GM23248 (cell line): ENCODE measurements around the gene GYG2. TPM values are rescaled to one million over a fixed set of nuclear protein-coding genes. Genes with fewer than 3 reads are reported as not detected.
A peak's percentile ranks its signal among the peaks of the same experiment; 100 is the strongest.
"Not testable (repeated sequence)": the region's sequence is repeated elsewhere in the genome, so short reads cannot be mapped to it uniquely, and the experiment has no call there.

ENCODE experiments used
- DNase-seq: peaks from one replicate; pipeline ENCODE4 v3.0.0-alpha.2; 2015
- H2AFZ ChIP-seq: fragments of 200-600 bp; sonication (generic); 2 replicates; pipeline ENCODE4 v1.6.1; 2016; ENCODE audit warnings: antibody characterized with exemption
- H3F3A ChIP-seq: fragments of 200-600 bp; sonication (generic); 2 replicates; pipeline ENCODE4 v1.6.1; 2016; ENCODE audit warnings: mild to moderate bottlenecking, antibody characterized with exemption, mixed run types; ENCODE audit not compliant: insufficient read depth
- H3K27ac ChIP-seq: fragments of 200-600 bp; sonication (generic); 2 replicates; pipeline ENCODE4 v1.5.1; 2016; ENCODE audit warnings: mild to moderate bottlenecking
- H3K27me3 ChIP-seq: fragments of 200-600 bp; sonication (generic); replicated peaks from 2 replicates; pipeline ENCODE4 v1.6.1; 2016; ENCODE audit warnings: mild to moderate bottlenecking; ENCODE audit not compliant: insufficient read depth
- H3K36me3 ChIP-seq: fragments of 200-600 bp; sonication (generic); 2 replicates; pipeline ENCODE4 v1.6.1; 2016; ENCODE audit warnings: low read depth, mild to moderate bottlenecking
- H3K4me1 ChIP-seq: fragments of 200-600 bp; sonication (generic); 2 replicates; pipeline ENCODE4 v1.6.1; 2016; ENCODE audit warnings: mild to moderate bottlenecking; ENCODE audit not compliant: insufficient read depth
- H3K4me2 ChIP-seq: fragments of 200-600 bp; sonication (generic); one replicate; pipeline ENCODE4 v1.6.1; 2016; ENCODE audit warnings: mild to moderate bottlenecking; ENCODE audit not compliant: unreplicated experiment
- H3K4me3 ChIP-seq: fragments of 200-600 bp; sonication (generic); 2 replicates; pipeline ENCODE4 v1.5.1; 2016; ENCODE audit warnings: mild to moderate bottlenecking
- H3K79me2 ChIP-seq: fragments of 200-600 bp; sonication (generic); 2 replicates; pipeline ENCODE4 v1.6.1; 2016; ENCODE audit warnings: mild to moderate bottlenecking; ENCODE audit not compliant: insufficient read depth
- H3K9ac ChIP-seq: fragments of 200-600 bp; sonication (generic); 2 replicates; pipeline ENCODE4 v1.6.1; 2016; ENCODE audit warnings: mild to moderate bottlenecking
- H3K9me2 ChIP-seq: fragments of 200-600 bp; sonication (generic); 2 replicates; pipeline ENCODE4 v1.6.1; 2016; ENCODE audit warnings: mixed run types, mild to moderate bottlenecking, moderate library complexity; ENCODE audit not compliant: insufficient read depth
- H3K9me3 ChIP-seq: fragments of 200-600 bp; sonication (generic); one replicate; pipeline ENCODE4 v1.6.1; 2017; ENCODE audit warnings: low read depth
- H4K20me1 ChIP-seq: fragments of 200-600 bp; sonication (generic); 2 replicates; pipeline ENCODE4 v1.6.0; 2016; ENCODE audit not compliant: insufficient read depth
- EZH2 ChIP-seq: fragments of 200-600 bp; sonication (generic); IDR thresholded peaks from 2 replicates; pipeline ENCODE4 v1.6.1; 2018; ENCODE audit warnings: antibody characterized with exemption, mild to moderate bottlenecking; ENCODE audit not compliant: insufficient read depth, poor library complexity, severe bottlenecking
- EZH2phosphoT487 ChIP-seq: fragments of 200-600 bp; sonication (generic); IDR thresholded peaks from 2 replicates; pipeline ENCODE4 v1.6.1; 2018; ENCODE audit warnings: antibody characterized with exemption, moderate library complexity, mild to moderate bottlenecking, low read depth; ENCODE audit not compliant: insufficient read depth
- WGBS, 2 experiments: methylation state at CpG; one replicate each; pipeline ENCODE4 v1.1.6; 2015 to 2017; ENCODE audit warnings: low lambda C conversion rate in 2 of 2, low coverage in 1 of 2; ENCODE audit errors: missing lambda C conversion rate in 2 of 2; 5-methylcytosine and 5-hydroxymethylcytosine counted together
- in situ Hi-C: fragments of 300-500 bp; cut with MboI; formaldehyde crosslinking; loops from 2 replicates; pipeline ENCODE4 v1.15.0; 2020
- polyA plus RNA-seq: library from polyadenylated mRNA; unstranded; fragments of >200 nt; fragmentation: Nextera tagmentation; extraction: Ambion mirVana; gene quantifications from 2 replicates; pipeline ENCODE4 v1.2.1, GENCODE V29; 2016
- total RNA-seq: library from RNA; depleted of rRNA; stranded (reverse); fragments of >200 nt; shearing (Covaris generic); gene quantifications from 2 replicates; pipeline ENCODE4 v1.2.3, GENCODE V29; 2014

The GYG2 gene
- total and polyA plus RNA-seq, 2 experiments from 2014 or later = 0.43 to 0.86 TPM

GRCh38 chrX:2888309-2888708, 59.6 kb downstream of the GYG2 start:
- H3K4me2 ChIP-seq = no peak overlapping the region
- WGBS, 2 experiments = 72 to 75% methylated on average over 7 of the region's 7 CpGs
- no peaks in the 10 kb centered on the region for H3K9me3 ChIP-seq
- no peak overlapping the region for H2AFZ ChIP-seq
- H3K4me1 ChIP-seq = no peaks in the 10 kb centered on the region
- no peaks in the 10 kb centered on the region for H4K20me1 ChIP-seq
- H3K4me3 ChIP-seq = no peak overlapping the region
- in situ Hi-C loops = no loop called here
- H3F3A ChIP-seq = no peaks in the 10 kb centered on the region
- H3K9me2 ChIP-seq = no peaks in the 10 kb centered on the region
- no peaks in the 10 kb centered on the region for H3K36me3 ChIP-seq
- DNase-seq = no peak
- H3K9ac ChIP-seq = no peak overlapping the region
- no peaks in the 10 kb centered on the region for H3K27me3 ChIP-seq
- H3K79me2 ChIP-seq = no peaks in the 10 kb centered on the region
- no peak overlapping the region for H3K27ac ChIP-seq
- TF ChIP-seq EZH2 (no peak), EZH2phosphoT487 (no peak)

GRCh38 chrX:2889045-2889605, 60.4 kb downstream of the GYG2 start:
- peak; percentile 5 for DNase-seq
- no peaks in the 10 kb centered on the region for H3K4me1 ChIP-seq
- TF ChIP-seq EZH2 (no peak), EZH2phosphoT487 (no peak)
- H3K9me3 ChIP-seq = no peaks in the 10 kb centered on the region
- H3F3A ChIP-seq = no peaks in the 10 kb centered on the region
- H3K9me2 ChIP-seq = no peaks in the 10 kb centered on the region
- H4K20me1 ChIP-seq = no peaks in the 10 kb centered on the region
- H3K9ac ChIP-seq = peak overlapping the region; percentile 53
- H3K27me3 ChIP-seq = no peaks in the 10 kb centered on the region
- H3K36me3 ChIP-seq = no peaks in the 10 kb centered on the region
- H3K4me2 ChIP-seq = peak overlapping the region; percentile 90
- in situ Hi-C loops = no loop called here
- 16 to 18% methylated on average over 8 to 11 of the region's 11 CpGs for WGBS, 2 experiments
- H3K79me2 ChIP-seq = no peaks in the 10 kb centered on the region
- no peak overlapping the region for H3K27ac ChIP-seq
- peak overlapping the region; percentile 92 for H2AFZ ChIP-seq
- peak overlapping the region; percentile 80 for H3K4me3 ChIP-seq

GRCh38 chrX:2889706-2890490, 61.2 kb downstream of the GYG2 start:
- H4K20me1 ChIP-seq, H3K79me2 ChIP-seq, H3K4me1 ChIP-seq, H3K9me3 ChIP-seq, H3K27me3 ChIP-seq, H3K27ac ChIP-seq, H3K36me3 ChIP-seq, in situ Hi-C loops, H3K9me2 ChIP-seq, H3F3A ChIP-seq: not testable (repeated sequence)
- Histone ChIP-seq H3K4me3 (peak overlapping the region; percentile 80), H2AFZ (peak overlapping the region; percentile 92), H3K9ac (peak overlapping the region; percentile 53; the same call in 1 of the 2 replicates), H3K4me2 (peak overlapping the region; percentile 90)
- WGBS, 2 experiments = 30 to 31% methylated on average over 15 of the region's 15 CpGs
- peak; percentile 4 for DNase-seq

GRCh38 chrX:2890536-2891460, 62.1 kb downstream of the GYG2 start:
- H3K4me3 ChIP-seq, H3K9me2 ChIP-seq, H3K36me3 ChIP-seq, H3F3A ChIP-seq, H3K9ac ChIP-seq, DNase-seq, H3K79me2 ChIP-seq, H3K27me3 ChIP-seq, H3K27ac ChIP-seq, H2AFZ ChIP-seq, H4K20me1 ChIP-seq, H3K9me3 ChIP-seq, H3K4me2 ChIP-seq, H3K4me1 ChIP-seq, in situ Hi-C loops: not testable (repeated sequence)
- WGBS, 2 experiments = 85 to 92% methylated on average over 19 of the region's 22 CpGs
